H1 (cell line): ENCODE measurements around the gene PLEKHA1. TPM values are rescaled to one million over a fixed set of nuclear protein-coding genes. Genes with fewer than 3 reads are reported as not detected.
A peak's percentile ranks its signal among the peaks of the same experiment; 100 is the strongest.

Source experiments
- CTCF ChIA-PET: fragments of 300-600 bp; sonication (Branson Sonifier 250); formaldehyde crosslinking; loops from one replicate; lab custom pipeline; 2021; ENCODE audit not compliant: partially characterized antibody; lab: Charles Lee
- POLR2A ChIA-PET: fragments of 300-600 bp; sonication (Branson Sonifier 250); formaldehyde crosslinking; loops from one replicate; lab custom pipeline; 2021; ENCODE audit warnings: inconsistent platforms; ENCODE audit not compliant: partially characterized antibody; lab: Charles Lee
- DNase-seq, 2 experiments: peaks; one replicate each; pipeline versions ENCODE4 v3.0.0 to v3.0.0-alpha.2; 2010 to 2022; ENCODE audit warnings: low spot score in 2 of 2, low read depth in 1 of 2, mixed read lengths in 1 of 2
- FAIRE-seq: peaks from 2 replicates; lab custom pipeline; 2011; peaks lifted over from hg19 to GRCh38; lab: Jason Lieb, UNC
- H2AFZ ChIP-seq: 2 replicates; pipeline ENCODE4 v1.8.1; 2012; ENCODE audit warnings: low read length, inconsistent platforms
- H2AK5ac ChIP-seq: 2 replicates; pipeline ENCODE4 v1.6.1; 2013; ENCODE audit warnings: low read depth, low read length
- H2BK120ac ChIP-seq: replicated peaks from 2 replicates; pipeline ENCODE3; 2013; ENCODE audit warnings: low read depth, low read length, inconsistent platforms
- H2BK12ac ChIP-seq: 2 replicates; pipeline ENCODE4 v1.6.1; 2013; ENCODE audit warnings: low read depth, low read length
- H2BK15ac ChIP-seq: 2 replicates; pipeline ENCODE4 v1.6.1; 2013; ENCODE audit warnings: low read length
- H2BK20ac ChIP-seq: 2 replicates; pipeline ENCODE4 v1.6.1; 2013; ENCODE audit warnings: low read length
- H2BK5ac ChIP-seq: 2 replicates; pipeline ENCODE4 v1.6.1; 2013; ENCODE audit warnings: low read depth, low read length
- H3K14ac ChIP-seq: 2 replicates; pipeline ENCODE4 v1.6.1; 2013; ENCODE audit warnings: inconsistent platforms; ENCODE audit not compliant: insufficient read length
- H3K18ac ChIP-seq: 2 replicates; pipeline ENCODE4 v1.6.1; 2013; ENCODE audit warnings: low read length; ENCODE audit errors: extremely low read depth
- H3K23ac ChIP-seq: 2 replicates; pipeline ENCODE4 v1.6.1; 2013; ENCODE audit warnings: inconsistent platforms; ENCODE audit not compliant: insufficient read length
- H3K23me2 ChIP-seq: 2 replicates; pipeline ENCODE4 v1.6.1; 2013; ENCODE audit warnings: low read depth, low read length
- H3K27ac ChIP-seq: 2 replicates; pipeline ENCODE4 v1.6.1; 2011; ENCODE audit warnings: low read depth, low read length, inconsistent platforms
- H3K27me3 ChIP-seq, 4 experiments: replicated peaks in 1 of 4; 1 replicate in 1 of 4; 2 replicates in 3 of 4; pipeline versions ENCODE4 v1.6.1 to v1.8.1; 2011 to 2013; ENCODE audit warnings: low read length in 3 of 4, mild to moderate bottlenecking in 3 of 4, inconsistent platforms in 2 of 4, mixed read lengths in 2 of 4, moderate library complexity in 1 of 4; ENCODE audit not compliant: control insufficient read depth in 3 of 4, insufficient read depth in 3 of 4; ENCODE audit errors: extremely low read depth in 1 of 4
- H3K36me3 ChIP-seq, 4 experiments: 2 replicates each; pipeline versions ENCODE4 v1.6.1 to v1.8.1; 2011 to 2013; ENCODE audit warnings: mild to moderate bottlenecking in 4 of 4, low read length in 3 of 4, moderate library complexity in 2 of 4, control low read depth in 1 of 4, inconsistent platforms in 1 of 4; ENCODE audit not compliant: insufficient read depth in 4 of 4, control insufficient read depth in 2 of 4
- H3K4ac ChIP-seq: replicated peaks from 2 replicates; pipeline ENCODE3; 2013; ENCODE audit warnings: low read length, low read depth, mixed read lengths, inconsistent platforms; ENCODE audit not compliant: insufficient read length
- H3K4me1 ChIP-seq, 4 experiments: replicated peaks in 1 of 4; 1 replicate in 1 of 4; 2 replicates in 3 of 4; pipeline versions ENCODE4 v1.6.1 to v1.8.1; 2011 to 2013; ENCODE audit warnings: low read length in 3 of 4, inconsistent platforms in 2 of 4, mixed read lengths in 1 of 4; ENCODE audit not compliant: insufficient read depth in 4 of 4, control insufficient read depth in 3 of 4
- H3K4me2 ChIP-seq, 2 experiments: 2 replicates each; pipeline versions ENCODE4 v1.6.1 to v1.8.1; 2011 to 2013; ENCODE audit warnings: low read depth in 2 of 2, low read length in 2 of 2, control low read depth in 1 of 2, inconsistent platforms in 1 of 2, mild to moderate bottlenecking in 1 of 2; ENCODE audit not compliant: insufficient read depth in 1 of 2
- H3K4me3 ChIP-seq, 4 experiments: fragments of 200-600, 300-600 bp in 1 of 4; sonication (generic), shearing (Covaris generic), sonication (Bioruptor Twin) in 1 of 4; 2 replicates each; pipeline versions ENCODE4 v1.5.1 to v1.8.1; 2011 to 2016; ENCODE audit warnings: low read length in 4 of 4, low read depth in 3 of 4, control low read depth in 2 of 4, inconsistent platforms in 2 of 4, mild to moderate bottlenecking in 2 of 4, mixed read lengths in 1 of 4, moderate library complexity in 1 of 4; ENCODE audit not compliant: insufficient read depth in 2 of 4; ENCODE audit errors: extremely low read depth in 1 of 4
- H3K56ac ChIP-seq: replicated peaks from 2 replicates; pipeline ENCODE3; 2013; ENCODE audit warnings: low read depth, mild to moderate bottlenecking, mixed read lengths, low read length, inconsistent platforms; ENCODE audit not compliant: insufficient read length
- H3K79me1 ChIP-seq: 2 replicates; pipeline ENCODE4 v1.6.1; 2013; ENCODE audit warnings: low read depth, low read length, control low read depth
- H3K79me2 ChIP-seq, 2 experiments: 2 replicates each; pipeline versions ENCODE4 v1.6.1 to v1.8.1; 2012 to 2013; ENCODE audit warnings: low read length in 2 of 2, mild to moderate bottlenecking in 2 of 2, inconsistent platforms in 1 of 2; ENCODE audit not compliant: insufficient read depth in 2 of 2, control insufficient read depth in 1 of 2
- H3K9ac ChIP-seq, 4 experiments: replicated peaks in 1 of 4; 1 replicate in 1 of 4; 2 replicates in 3 of 4; pipeline versions ENCODE4 v1.6.1 to v1.8.1; 2011 to 2013; ENCODE audit warnings: low read depth in 3 of 4, low read length in 3 of 4, control low read depth in 2 of 4, mild to moderate bottlenecking in 2 of 4, moderate library complexity in 2 of 4, inconsistent platforms in 1 of 4; ENCODE audit errors: extremely low read depth in 1 of 4
- H3K9me3 ChIP-seq, 2 experiments: 2 replicates each; pipeline versions ENCODE4 v1.6.1 to v1.8.1; 2012 to 2013; ENCODE audit warnings: mild to moderate bottlenecking in 2 of 2, moderate library complexity in 2 of 2, control low read depth in 1 of 2, inconsistent platforms in 1 of 2, low read depth in 1 of 2, low read length in 1 of 2, mixed read lengths in 1 of 2; ENCODE audit not compliant: insufficient read depth in 2 of 2
- H4K20me1 ChIP-seq, 2 experiments: replicated peaks in 1 of 2; 2 replicates each; pipeline versions ENCODE3 to v1.8.1; 2011 to 2013; ENCODE audit warnings: inconsistent platforms in 2 of 2, low read length in 2 of 2, mild to moderate bottlenecking in 1 of 2; ENCODE audit not compliant: insufficient read depth in 2 of 2, control insufficient read depth in 1 of 2
- H4K5ac ChIP-seq: 2 replicates; pipeline ENCODE4 v1.6.1; 2013; ENCODE audit warnings: low read length, low read depth, mixed read lengths, inconsistent platforms; ENCODE audit not compliant: insufficient read length
- H4K8ac ChIP-seq: 2 replicates; pipeline ENCODE4 v1.8.0; 2013; ENCODE audit warnings: mild to moderate bottlenecking, moderate library complexity, low read length, inconsistent platforms; ENCODE audit not compliant: insufficient read depth; ENCODE audit errors: extremely low read depth
- H4K91ac ChIP-seq: replicated peaks from 2 replicates; pipeline ENCODE3; 2013; ENCODE audit warnings: low read length, mixed read lengths, inconsistent platforms; ENCODE audit not compliant: insufficient read length
- ASH2L ChIP-seq: fragments of 200-600, 300-600 bp; sonication (generic); IDR thresholded peaks from one replicate; pipeline ENCODE4 v1.7.1; 2017; ENCODE audit warnings: low read length
- BACH1 ChIP-seq: IDR thresholded peaks from 2 replicates; pipeline ENCODE4 v1.6.1; 2012; ENCODE audit warnings: low read length, improper control_type of control experiment
- CHD1 ChIP-seq: IDR thresholded peaks from 2 replicates; pipeline ENCODE4 v1.6.1; 2012; ENCODE audit warnings: low read depth, low read length, improper control_type of control experiment
- GABPA ChIP-seq: IDR thresholded peaks from 2 replicates; pipeline ENCODE4 v1.6.1; 2011; ENCODE audit warnings: mild to moderate bottlenecking, low read length, moderate library complexity, borderline replicate concordance; ENCODE audit not compliant: insufficient read depth
- JUN ChIP-seq: IDR thresholded peaks from 2 replicates; pipeline ENCODE4 v1.6.1; 2011; ENCODE audit warnings: low read depth, mild to moderate bottlenecking, improper control_type of control experiment, low read length
- MAFK ChIP-seq: IDR thresholded peaks from 2 replicates; pipeline ENCODE4 v1.6.1; 2012; ENCODE audit warnings: low read depth, mild to moderate bottlenecking, improper control_type of control experiment, low read length
- POLR2A ChIP-seq, 2 experiments: IDR thresholded peaks; 1 replicate in 1 of 2; 2 replicates in 1 of 2; pipeline ENCODE4 v1.6.1; 2011; ENCODE audit warnings: low read depth in 2 of 2, low read length in 2 of 2, mild to moderate bottlenecking in 2 of 2; ENCODE audit errors: control extremely low read depth in 1 of 2
- POLR2AphosphoS5 ChIP-seq: IDR thresholded peaks from 2 replicates; pipeline ENCODE4 v1.6.1; 2011; ENCODE audit warnings: low read depth, low read length
- POU5F1 ChIP-seq: IDR thresholded peaks from 2 replicates; pipeline ENCODE4 v1.6.1; 2011; ENCODE audit warnings: low read depth, mild to moderate bottlenecking, low read length, moderate library complexity
- RNF2 ChIP-seq: fragments of 200-900, 300-1000 bp; sonication (generic); IDR thresholded peaks from 2 replicates; pipeline ENCODE4 v1.7.1; 2016; ENCODE audit warnings: borderline replicate concordance, low read depth, mild to moderate bottlenecking, antibody characterized with exemption, low read length; ENCODE audit not compliant: poor library complexity, severe bottlenecking; ENCODE audit errors: missing control alignments
- WGBS, 2 experiments: shearing (Covaris generic) in 1 of 2; methylation state at CpG; one replicate each; pipeline versions ENCODE4 v1.1.6 to v1.1.7; 2013 to 2015; ENCODE audit warnings: low lambda C conversion rate in 2 of 2, mixed read lengths in 2 of 2, inconsistent platforms in 1 of 2, low coverage in 1 of 2, missing lambda C conversion rate in 1 of 2; ENCODE audit not compliant: insufficient replicate concordance in 2 of 2, insufficient coverage in 1 of 2, insufficient read length in 1 of 2; ENCODE audit errors: extremely low coverage in 1 of 2, missing lambda C conversion rate in 1 of 2; 5-methylcytosine and 5-hydroxymethylcytosine counted together
- polyA plus RNA-seq, 7 experiments: library from polyadenylated mRNA; depleted of rRNA in 3 of 7; stranded (reverse) in 5 of 7; unstranded in 2 of 7; fragments of >200 nt in 5 of 7; fragments of 200-250 nt in 2 of 7; gene quantifications; 1 replicate in 5 of 7; 2 replicates in 1 of 7; 4 replicates in 1 of 7; pipeline versions ENCODE4 v1.2.1 to v1.2.3, GENCODE V29; 2011 to 2013; ENCODE audit warnings: missing spikeins in 2 of 7, mixed read lengths in 2 of 7
- total RNA-seq: library from RNA; stranded (reverse); fragmentation: NEBNext Ultra II Directional; extraction: Animal tissue kit (Norgen Biotek cat#: 25700); gene quantifications from 2 replicates; pipeline ENCODE4 v1.2.1, GENCODE V29; 2021
- TF ChIP-seq, protein P1 (sequence below): IDR thresholded peaks from 2 replicates; pipeline ENCODE4 v1.6.1; 2011; ENCODE audit warnings: low read length, improper control_type of control experiment

PLEKHA1 gene
- total and polyA plus RNA-seq, 2 of the 8 experiments (the other 6 are each of a cell fraction or from before 2014, with no cell fraction given), result 15.6 to 39.7 TPM

GRCh38 chr10:122338609-122339441, 35.7 kb upstream of the PLEKHA1 start:
- Histone ChIP-seq H3K27ac (no peak overlapping the region), H4K5ac (no peak overlapping the region), H3K79me2 (no peaks in the 10 kb centered on the region), H3K56ac (no peak overlapping the region), H3K27me3 (no peaks in the 10 kb centered on the region), H2BK5ac (no peak overlapping the region), H3K9ac (no peak overlapping the region), H3K14ac (no peak overlapping the region), H3K79me1 (no peaks in the 10 kb centered on the region), H3K18ac (peak overlapping the region; percentile 48; the same call in 1 of the 2 replicates), H2AFZ (no peak overlapping the region), H4K20me1 (no peaks in the 10 kb centered on the region), H3K9me3 (no peaks in the 10 kb centered on the region), H3K4me2 (no peak overlapping the region), H3K23ac (no peak overlapping the region), H3K36me3 (no peaks in the 10 kb centered on the region), H3K4me3 (no peak overlapping the region), H3K4ac (no peak overlapping the region), H2AK5ac (no peak overlapping the region), H2BK15ac (no peak overlapping the region), H4K8ac (no peak overlapping the region; the same call in 1 of the 2 replicates), H2BK12ac (no peak overlapping the region), H2BK20ac (0 out of 2 replicates have a peak overlapping the region, but pooled peaks have one; percentile 9), H3K4me1 (peaks cover 2 to 10% (median 8%) of the 10 kb centered on the region in 4 experiments; a peak in 6 of 7 replicates), H2BK120ac (no peak overlapping the region), H3K23me2 (no peaks in the 10 kb centered on the region), H4K91ac (no peak overlapping the region)
- ChIA-PET POLR2A (interaction anchor here (1.2 kb wide), 1 partner anchor 36 kb away, joined by 3 read pairs; the partner anchor contains the start of gene PLEKHA1), CTCF (interaction anchor here (0.6 to 2.4 kb wide), 7 partner anchors 10 to 284 kb away, joined by 3 to 8 read pairs (median 3); no protein-coding TSS in a partner anchor)
- DNase-seq (no peak), FAIRE-seq (no peak)
- 93% methylated on average over 15 of the region's 15 CpGs; no CpG with 5 or more reads in 1 of the 2 experiments for WGBS, 2 experiments
- no peak for TF ChIP-seq GABPA
- no peak for TF ChIP-seq CHD1
- TF ChIP-seq MAFK, result no peak
- no peak for TF ChIP-seq JUN
- TF ChIP-seq ASH2L, result no peak
- no peak for TF ChIP-seq POLR2AphosphoS5
- no peak for TF ChIP-seq POLR2A (IDR thresholded peaks at IDR 0.05; ENCODE audit: control extremely low read depth in 1 of 2, low read depth in 2 of 2, low read length in 2 of 2)
- TF ChIP-seq BACH1, result no peak
- TF ChIP-seq, protein P1, sequence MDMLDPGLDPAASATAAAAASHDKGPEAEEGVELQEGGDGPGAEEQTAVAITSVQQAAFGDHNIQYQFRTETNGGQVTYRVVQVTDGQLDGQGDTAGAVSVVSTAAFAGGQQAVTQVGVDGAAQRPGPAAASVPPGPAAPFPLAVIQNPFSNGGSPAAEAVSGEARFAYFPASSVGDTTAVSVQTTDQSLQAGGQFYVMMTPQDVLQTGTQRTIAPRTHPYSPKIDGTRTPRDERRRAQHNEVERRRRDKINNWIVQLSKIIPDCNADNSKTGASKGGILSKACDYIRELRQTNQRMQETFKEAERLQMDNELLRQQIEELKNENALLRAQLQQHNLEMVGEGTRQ, result no peak
- no peak for TF ChIP-seq RNF2
- TF ChIP-seq POU5F1, result no peak
